HG02763 (cell line): Measurements from ENCODE around the gene WDR83.
"Not testable (repeated sequence)": the region's sequence is repeated elsewhere in the genome, so short reads cannot be mapped to it uniquely, and the experiment has no call there.

Source experiments
- ATAC-seq: cut with Tn5 transposase; IDR thresholded peaks from one replicate; pipeline ENCODE4 v1.9.1; 2021; ENCODE audit warnings: mild to moderate bottlenecking, moderate library complexity; ENCODE audit not compliant: unreplicated experiment

Gene WDR83

GRCh38 chr19:12711187-12711586 is 44.6 kb downstream of the WDR83 start:
- ATAC-seq, result no peak

GRCh38 chr19:12712077-12712476 is 45.5 kb downstream of the WDR83 start:
- not testable (repeated sequence) for ATAC-seq

GRCh38 chr19:12713304-12713703 is 46.7 kb downstream of the WDR83 start:
- ATAC-seq, result not testable (repeated sequence)

- ATAC-seq, result no peak
Observed at GRCh38 chr19:12715102-12715501, 48.5 kb downstream of the WDR83 start.

GRCh38 chr19:12715929-12716328 is 49.3 kb downstream of the WDR83 start:
- ATAC-seq, result no peak

GRCh38 chr19:12720296-12720695 is 53.7 kb downstream of the WDR83 start:
- no peak for ATAC-seq

- ATAC-seq, result no peak
Observed at GRCh38 chr19:12720851-12721655, 54.4 kb downstream of the WDR83 start.

- ATAC-seq, result peak; percentile 31
Observed at GRCh38 chr19:12721656-12722565, 55.3 kb downstream of the WDR83 start.

- peak; percentile 86 for ATAC-seq
Observed at GRCh38 chr19:12722566-12723380, 56.2 kb downstream of the WDR83 start.

GRCh38 chr19:12723381-12723640 is 56.7 kb downstream of the WDR83 start:
- ATAC-seq, result no peak

GRCh38 chr19:12723641-12724426 is 57.2 kb downstream of the WDR83 start, which contains the start of gene TNPO2:
TNPO2 (minus strand) TSS chr19:12723932; CDS start chr19:12720977, 2,955 bp downstream.
- ATAC-seq, result no peak
